Effector memory CD8-positive, alpha-beta T cell (primary cell): ENCODE data around the gene ADAMTS13.

Experiments used
- ATAC-seq: fragments of 150-1000 bp; cut with Tn5 transposase; replicated peaks from 2 replicates; pipeline ENCODE4 v1.10.0; 2021; ENCODE audit warnings: mild to moderate bottlenecking, moderate library complexity
- DNase-seq, 3 experiments: peaks; one replicate each; pipeline ENCODE4 v3.0.0; 2021
- H3K27ac Mint-ChIP-seq, 2 donors: one replicate each; pipeline ENCODE4 v1.8.0; 2022; ENCODE audit warnings: mild to moderate bottlenecking in 2 of 2, mixed read lengths in 2 of 2, moderate library complexity in 2 of 2
- H3K27me3 Mint-ChIP-seq, 2 donors: one replicate each; pipeline ENCODE4 v1.8.0; 2022; ENCODE audit warnings: mixed read lengths in 2 of 2
- H3K36me3 Mint-ChIP-seq: one replicate; pipeline ENCODE4 v1.8.0; 2022; ENCODE audit warnings: mild to moderate bottlenecking, moderate library complexity, mixed read lengths; ENCODE audit not compliant: insufficient read depth
- H3K4me1 Mint-ChIP-seq, 2 donors: one replicate each; pipeline ENCODE4 v1.8.0; 2022; ENCODE audit warnings: low read depth in 2 of 2, mixed read lengths in 2 of 2
- H3K4me3 Mint-ChIP-seq, 2 donors: one replicate each; pipeline ENCODE4 v1.8.0; 2022; ENCODE audit warnings: mild to moderate bottlenecking in 2 of 2, mixed read lengths in 2 of 2, moderate library complexity in 2 of 2
- H3K9me3 Mint-ChIP-seq, 2 donors: one replicate each; pipeline ENCODE4 v1.8.0; 2022; ENCODE audit warnings: mixed read lengths in 2 of 2

The ADAMTS13 gene

DNA sequence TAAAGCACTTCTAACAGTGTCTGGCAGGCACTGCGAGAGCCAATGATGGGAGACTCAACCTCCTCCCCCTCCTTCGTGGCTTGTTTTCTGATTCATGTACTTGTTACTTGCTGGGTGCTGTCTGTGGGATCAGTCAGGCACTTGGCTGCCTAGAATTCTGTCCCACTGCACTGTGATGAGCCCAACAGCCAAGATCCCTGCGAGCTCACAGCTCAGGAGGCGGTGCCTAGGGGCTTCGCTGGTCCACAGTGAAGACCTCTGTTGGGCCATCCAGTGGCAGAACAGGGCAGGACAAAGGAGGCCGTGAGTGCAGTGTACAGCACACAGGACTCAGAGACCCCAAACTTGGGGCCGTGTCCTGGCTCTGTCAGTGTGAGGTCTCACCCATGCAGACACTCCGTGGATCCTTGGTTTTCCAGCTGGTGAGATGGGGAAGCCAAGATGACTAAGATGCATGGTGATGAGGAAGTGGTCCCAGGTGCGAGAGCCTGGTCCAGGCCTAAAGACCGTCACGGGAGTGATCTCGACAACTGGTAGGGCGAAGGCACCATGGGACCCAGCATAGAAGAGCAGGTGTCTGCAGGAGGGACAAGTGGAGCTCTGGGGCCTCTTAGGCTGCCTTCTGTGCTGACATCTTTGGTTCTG, 83.1 kb downstream of the ADAMTS13 start:
- Mint-ChIP-seq H3K4me1 (peaks cover 6 to 9% of the 10 kb centered on the region in 2 donors), H3K4me3 (no peak overlapping the region), H3K27me3 (peaks cover 36 to 40% of the 10 kb centered on the region in 2 donors), H3K27ac (no peak overlapping the region), H3K36me3 (no peaks in the 10 kb centered on the region), H3K9me3 (peaks cover 9% of the 10 kb centered on the region in 2 donors)
- DNase-seq (no peak), ATAC-seq (no peak)

DNA sequence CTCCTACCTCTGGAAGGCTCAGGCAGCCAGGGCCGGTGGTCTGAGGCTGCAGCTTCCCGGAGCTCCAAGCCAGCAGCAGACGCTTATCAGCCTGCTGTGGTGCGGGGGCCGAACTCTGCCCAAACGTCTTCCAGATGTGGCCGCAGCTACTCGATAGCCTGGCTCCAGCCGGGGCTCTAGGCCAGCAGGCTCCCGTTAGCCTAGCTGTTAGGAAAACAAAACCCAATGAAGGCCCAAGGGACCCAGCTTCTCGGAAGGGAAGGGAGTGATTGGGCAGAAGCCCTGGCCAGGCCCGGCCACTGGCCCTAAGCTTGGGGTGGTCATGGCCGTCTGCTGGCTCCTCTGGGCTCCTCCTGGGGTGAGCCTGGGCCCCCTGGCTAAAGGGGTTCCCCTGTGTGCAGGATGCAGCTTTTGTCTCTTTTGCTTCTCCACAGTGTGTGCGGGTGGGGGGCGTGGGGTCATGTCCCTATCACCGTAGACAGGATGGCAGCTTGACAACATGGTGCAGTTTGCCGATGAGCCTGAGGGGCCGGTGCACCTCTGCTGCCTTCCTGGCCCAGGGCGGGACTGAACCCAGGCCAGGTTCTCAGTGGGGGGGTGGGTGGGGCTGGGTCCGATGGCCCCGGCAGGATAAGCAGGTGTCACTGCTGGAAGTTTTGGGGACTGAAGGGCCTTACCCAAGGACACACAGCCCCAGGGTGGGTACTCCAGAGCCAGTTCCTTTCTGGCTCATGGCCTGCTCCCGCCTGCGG, 83.9 kb downstream of the ADAMTS13 start:
- Mint-ChIP-seq H3K4me3 (no peak overlapping the region), H3K27me3 (peaks cover 28 to 33% of the 10 kb centered on the region in 2 donors), H3K27ac (no peak overlapping the region), H3K9me3 (peaks cover 9% of the 10 kb centered on the region in 2 donors), H3K4me1 (peaks cover 6 to 9% of the 10 kb centered on the region in 2 donors), H3K36me3 (no peaks in the 10 kb centered on the region)
- DNase-seq (no peak), ATAC-seq (no peak)

DNA sequence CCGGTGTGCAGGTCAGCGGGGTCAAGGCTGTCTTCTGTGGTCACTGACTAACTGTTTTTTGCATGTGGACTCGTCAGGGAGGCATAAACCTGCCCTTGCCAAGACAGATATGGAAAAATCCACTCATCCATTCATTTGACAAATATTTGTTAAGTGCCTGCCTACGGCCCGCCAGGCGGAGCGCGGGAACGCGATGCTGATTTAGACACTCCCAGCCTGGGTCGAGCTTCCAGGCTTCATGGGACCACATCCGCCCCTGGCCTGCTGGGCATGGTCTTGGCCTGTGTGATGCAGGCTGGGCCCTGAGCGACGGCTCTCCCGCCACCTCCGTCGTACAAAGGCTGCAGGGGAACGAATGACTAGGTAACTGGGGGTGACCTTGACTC, 84.5 kb downstream of the ADAMTS13 start:
- H3K9me3 Mint-ChIP-seq, result peaks cover 9% of the 10 kb centered on the region in 2 donors
- H3K27me3 Mint-ChIP-seq, result peaks cover 23 to 27% of the 10 kb centered on the region in 2 donors
- ATAC-seq (no peak), DNase-seq (no peak)
- no peak overlapping the region for H3K4me3 Mint-ChIP-seq
- H3K27ac Mint-ChIP-seq, result no peak overlapping the region
- H3K4me1 Mint-ChIP-seq, result peaks cover 6 to 9% of the 10 kb centered on the region in 2 donors
- H3K36me3 Mint-ChIP-seq, result no peaks in the 10 kb centered on the region

DNA sequence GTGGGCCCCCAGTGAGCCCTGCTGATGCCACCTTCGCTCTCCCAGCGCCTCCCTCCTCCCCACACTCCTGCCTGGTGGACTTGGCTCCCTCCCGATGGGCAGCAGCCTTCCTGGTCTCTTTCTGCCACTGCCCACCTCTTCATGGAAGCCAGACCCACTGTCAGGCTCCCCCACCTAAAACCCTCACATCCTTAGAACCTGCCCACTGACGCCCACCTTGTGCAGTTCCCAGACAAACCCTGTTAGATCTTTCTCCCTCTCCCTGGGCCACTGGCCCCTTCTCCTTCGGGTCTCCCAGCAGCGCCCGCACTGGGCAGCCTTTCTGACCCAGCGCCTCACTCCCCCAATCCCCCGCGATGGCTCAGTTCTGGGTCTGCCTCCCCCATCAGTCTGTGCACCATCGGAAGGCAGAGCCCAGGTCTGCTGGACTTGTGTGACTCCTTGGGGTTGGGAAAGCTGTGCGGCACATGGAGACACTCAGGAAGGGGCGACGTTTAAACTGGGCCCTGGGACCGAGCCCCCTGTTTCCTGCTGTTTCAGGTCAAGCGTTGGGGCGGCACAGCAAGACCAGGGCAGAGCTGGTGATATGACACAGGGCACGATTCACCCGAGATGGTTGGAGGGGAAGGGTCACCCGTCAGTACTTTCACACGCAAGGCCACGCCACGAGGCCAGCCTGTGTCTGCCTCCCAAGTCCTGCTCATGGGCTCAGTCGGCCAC, 85.2 kb downstream of the ADAMTS13 start:
- H3K27ac Mint-ChIP-seq, result no peak overlapping the region
- H3K4me1 Mint-ChIP-seq, result peaks cover 6 to 9% of the 10 kb centered on the region in 2 donors
- no peak for ATAC-seq
- H3K36me3 Mint-ChIP-seq, result no peaks in the 10 kb centered on the region
- no peak overlapping the region for H3K4me3 Mint-ChIP-seq
- DNase-seq, result no peak
- peaks cover 1 to 3% of the 10 kb centered on the region in 2 donors for H3K9me3 Mint-ChIP-seq
- H3K27me3 Mint-ChIP-seq, result peaks cover 16 to 20% of the 10 kb centered on the region in 2 donors

DNA sequence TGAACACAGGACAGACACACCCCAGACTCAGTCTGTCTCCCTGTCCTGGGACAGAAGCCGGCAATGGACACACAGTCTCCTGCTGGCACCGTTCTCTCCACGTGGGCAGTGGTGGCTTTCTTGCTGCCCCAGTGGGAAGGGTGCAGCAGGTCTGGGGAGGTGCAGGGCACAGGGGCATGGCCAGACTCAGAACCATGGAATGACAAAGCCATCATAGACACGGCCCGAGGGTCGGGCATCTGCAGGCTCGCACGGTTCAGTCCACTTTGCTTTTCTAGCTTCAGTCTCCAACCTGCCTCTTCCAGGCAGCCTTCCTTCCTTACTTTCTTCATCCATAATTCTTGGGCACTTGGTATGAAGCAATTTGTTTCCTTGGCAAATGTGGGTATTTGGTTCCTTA, 85.9 kb downstream of the ADAMTS13 start:
- ATAC-seq (no peak), DNase-seq (no peak)
- Mint-ChIP-seq H3K27ac (peak overlapping the region in 1 of 2 donors; percentile 23), H3K36me3 (no peaks in the 10 kb centered on the region), H3K27me3 (peaks cover 13 to 14% of the 10 kb centered on the region in 2 donors), H3K4me3 (no peak overlapping the region), H3K9me3 (no peaks in the 10 kb centered on the region), H3K4me1 (peaks cover 6 to 9% of the 10 kb centered on the region in 2 donors)
